ENCODE measurements around the gene PRR36.

Gene PRR36

DNA sequence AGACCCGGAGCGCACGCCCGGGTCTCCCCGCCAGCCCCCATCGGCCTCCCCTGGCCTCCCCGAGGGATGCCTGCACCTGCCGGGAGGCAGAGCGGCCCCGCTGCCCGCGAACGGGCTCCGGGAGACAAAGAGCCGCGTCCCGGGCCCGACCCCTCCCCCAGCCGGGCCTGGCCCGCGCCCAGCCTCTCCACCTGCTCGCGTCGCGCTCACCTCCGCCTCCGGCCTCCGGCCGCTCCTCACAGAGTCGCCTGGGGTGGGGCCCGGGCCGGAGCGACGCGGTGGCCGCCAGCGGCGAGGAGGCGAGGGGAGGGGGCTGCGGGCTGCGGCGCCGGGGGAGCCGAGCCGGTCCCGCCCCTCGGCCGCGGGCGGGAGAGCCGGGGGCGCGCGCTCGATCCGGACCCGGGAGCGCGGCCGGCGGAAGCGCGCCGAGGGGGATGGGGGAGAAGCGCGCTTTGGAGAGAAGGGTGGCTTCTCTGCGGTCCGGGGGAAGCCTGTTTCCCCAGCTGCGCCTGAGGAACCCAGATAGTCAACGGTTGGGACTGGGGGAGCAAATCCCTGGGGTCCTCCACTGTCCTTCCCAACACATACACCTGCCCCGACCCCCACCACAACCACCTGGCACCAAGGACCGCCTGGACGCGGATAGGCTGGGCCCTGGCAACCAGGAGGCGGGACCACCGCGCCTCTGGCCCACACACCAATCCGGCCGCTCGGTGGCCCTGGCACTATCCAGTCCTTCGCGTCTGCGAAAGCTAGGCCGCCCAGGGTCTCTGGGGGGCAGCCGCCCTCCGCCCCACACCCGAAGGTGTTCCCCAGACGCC is at the start of gene PRR36:
PRR36 (minus strand) TSS at position 315 of the 821 bp plus-strand sequence. CDS start 701 bp downstream, outside the sequence.
- H3K27ac ChIP-seq: peak within 1 kb of the TSS; percentile 79
- TF ChIP-seq, protein P1, sequence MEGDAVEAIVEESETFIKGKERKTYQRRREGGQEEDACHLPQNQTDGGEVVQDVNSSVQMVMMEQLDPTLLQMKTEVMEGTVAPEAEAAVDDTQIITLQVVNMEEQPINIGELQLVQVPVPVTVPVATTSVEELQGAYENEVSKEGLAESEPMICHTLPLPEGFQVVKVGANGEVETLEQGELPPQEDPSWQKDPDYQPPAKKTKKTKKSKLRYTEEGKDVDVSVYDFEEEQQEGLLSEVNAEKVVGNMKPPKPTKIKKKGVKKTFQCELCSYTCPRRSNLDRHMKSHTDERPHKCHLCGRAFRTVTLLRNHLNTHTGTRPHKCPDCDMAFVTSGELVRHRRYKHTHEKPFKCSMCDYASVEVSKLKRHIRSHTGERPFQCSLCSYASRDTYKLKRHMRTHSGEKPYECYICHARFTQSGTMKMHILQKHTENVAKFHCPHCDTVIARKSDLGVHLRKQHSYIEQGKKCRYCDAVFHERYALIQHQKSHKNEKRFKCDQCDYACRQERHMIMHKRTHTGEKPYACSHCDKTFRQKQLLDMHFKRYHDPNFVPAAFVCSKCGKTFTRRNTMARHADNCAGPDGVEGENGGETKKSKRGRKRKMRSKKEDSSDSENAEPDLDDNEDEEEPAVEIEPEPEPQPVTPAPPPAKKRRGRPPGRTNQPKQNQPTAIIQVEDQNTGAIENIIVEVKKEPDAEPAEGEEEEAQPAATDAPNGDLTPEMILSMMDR (conservative IDR thresholded peaks at IDR 0.05): no peak

DNA sequence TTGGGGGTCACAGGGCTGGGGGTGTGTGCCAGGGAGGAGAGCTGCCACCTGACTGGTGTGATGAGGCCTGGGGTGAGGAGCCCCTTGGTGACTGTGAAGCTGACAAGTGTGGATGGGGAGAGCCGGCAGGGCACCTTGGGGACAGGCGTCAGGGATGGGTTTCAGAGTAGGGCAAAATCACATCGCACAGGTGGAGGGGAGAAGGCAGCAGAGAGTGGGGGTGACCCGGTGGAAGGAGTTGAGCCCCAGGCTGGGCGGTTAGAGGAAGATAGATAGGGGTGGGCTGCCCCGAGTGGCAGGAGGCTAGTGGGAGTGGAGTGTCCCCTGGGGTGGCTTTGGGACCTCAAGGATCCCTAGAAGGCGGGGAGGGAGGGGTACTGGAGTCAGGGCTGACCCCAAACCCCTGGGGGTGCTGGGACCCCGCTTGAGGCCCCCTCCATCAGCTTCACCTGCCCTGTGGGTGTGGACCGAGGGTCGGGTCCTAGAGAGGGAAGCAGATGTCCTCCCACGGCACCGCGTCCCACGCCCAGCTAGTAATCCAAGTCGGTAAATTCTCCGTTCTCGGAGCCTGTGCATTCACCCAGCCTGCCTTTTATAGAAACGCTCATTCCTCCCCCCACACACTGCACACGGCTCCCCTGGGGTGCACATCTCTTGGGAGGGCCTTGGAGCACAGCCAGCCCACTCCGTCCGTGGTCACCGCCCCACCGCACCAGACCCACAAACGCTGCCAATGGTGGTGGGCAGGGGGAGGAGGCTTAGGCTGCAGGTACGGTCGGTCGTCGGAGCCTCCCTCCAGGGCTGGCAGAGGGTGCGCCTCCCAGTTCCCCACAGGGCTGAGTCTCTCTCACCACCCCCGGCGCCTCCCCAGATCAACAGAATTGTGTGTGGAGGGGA is 49.4 kb upstream of the PRR36 start:
- TF ChIP-seq, protein P1 (conservative IDR thresholded peaks at IDR 0.05): no peak
- no peak overlapping the region for H3K27ac ChIP-seq

DNA sequence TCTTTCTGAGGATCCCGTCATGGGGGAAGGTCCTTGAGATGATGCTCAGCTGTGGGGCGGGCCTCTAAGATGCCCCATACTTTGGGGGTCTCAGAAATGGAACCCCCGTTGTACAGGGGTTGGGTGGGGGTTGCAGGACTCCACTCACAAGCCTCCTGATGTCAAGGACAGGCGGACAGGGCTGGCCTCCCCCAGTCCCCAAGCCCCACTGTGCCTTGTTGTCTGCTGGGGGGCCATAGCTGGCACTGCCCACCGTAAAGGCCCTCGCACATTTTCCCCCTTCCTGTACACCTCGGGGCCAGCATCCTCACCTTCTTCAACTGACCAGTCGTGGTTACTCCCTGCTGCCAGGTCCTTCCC is 48.6 kb upstream of the PRR36 start:
- TF ChIP-seq, protein P1 (conservative IDR thresholded peaks at IDR 0.05): no peak
- H3K27ac ChIP-seq: no peak overlapping the region

DNA sequence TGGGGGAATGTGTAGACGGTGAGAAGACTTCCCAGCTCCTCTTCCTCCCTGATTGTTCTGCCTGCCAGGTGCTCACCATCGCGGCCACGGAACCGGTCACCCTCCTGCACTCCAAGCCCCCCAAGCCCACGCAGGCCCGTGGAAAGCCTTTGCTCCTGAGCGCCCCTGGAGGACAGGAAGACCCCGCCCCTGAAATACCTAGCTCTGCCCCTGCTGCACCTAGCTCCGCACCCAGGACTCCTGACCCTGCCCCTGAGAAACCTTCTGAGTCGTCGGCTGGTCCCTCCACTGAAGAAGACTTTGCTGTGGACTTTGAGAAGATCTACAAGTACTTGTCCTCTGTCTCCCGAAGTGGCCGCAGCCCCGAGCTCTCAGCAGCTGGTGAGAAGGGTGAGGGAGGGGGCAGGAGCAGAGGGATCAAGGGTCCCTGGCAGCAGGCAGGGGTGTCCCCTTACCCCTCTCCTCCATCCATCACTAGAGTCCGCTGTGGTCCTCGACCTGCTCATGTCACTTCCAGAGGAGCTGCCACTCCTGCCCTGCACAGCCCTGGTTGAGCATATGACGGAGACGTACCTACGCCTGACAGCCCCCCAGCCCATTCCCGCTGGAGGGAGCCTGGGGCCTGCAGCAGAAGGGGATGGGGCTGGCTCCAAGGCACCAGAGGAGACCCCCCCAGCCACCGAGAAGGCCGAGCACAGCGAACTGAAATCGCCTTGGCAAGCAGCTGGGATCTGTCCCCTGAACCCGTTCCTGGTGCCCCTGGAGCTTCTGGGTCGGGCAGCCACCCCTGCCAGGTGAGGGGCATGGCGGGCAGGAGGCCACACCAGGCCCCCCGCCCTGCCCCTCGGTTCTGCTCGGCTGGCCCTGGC is 48.0 kb upstream of the PRR36 start:
- TF ChIP-seq, protein P1 (conservative IDR thresholded peaks at IDR 0.05): no peak
- H3K27ac ChIP-seq: peak overlapping the region; percentile 69

DNA sequence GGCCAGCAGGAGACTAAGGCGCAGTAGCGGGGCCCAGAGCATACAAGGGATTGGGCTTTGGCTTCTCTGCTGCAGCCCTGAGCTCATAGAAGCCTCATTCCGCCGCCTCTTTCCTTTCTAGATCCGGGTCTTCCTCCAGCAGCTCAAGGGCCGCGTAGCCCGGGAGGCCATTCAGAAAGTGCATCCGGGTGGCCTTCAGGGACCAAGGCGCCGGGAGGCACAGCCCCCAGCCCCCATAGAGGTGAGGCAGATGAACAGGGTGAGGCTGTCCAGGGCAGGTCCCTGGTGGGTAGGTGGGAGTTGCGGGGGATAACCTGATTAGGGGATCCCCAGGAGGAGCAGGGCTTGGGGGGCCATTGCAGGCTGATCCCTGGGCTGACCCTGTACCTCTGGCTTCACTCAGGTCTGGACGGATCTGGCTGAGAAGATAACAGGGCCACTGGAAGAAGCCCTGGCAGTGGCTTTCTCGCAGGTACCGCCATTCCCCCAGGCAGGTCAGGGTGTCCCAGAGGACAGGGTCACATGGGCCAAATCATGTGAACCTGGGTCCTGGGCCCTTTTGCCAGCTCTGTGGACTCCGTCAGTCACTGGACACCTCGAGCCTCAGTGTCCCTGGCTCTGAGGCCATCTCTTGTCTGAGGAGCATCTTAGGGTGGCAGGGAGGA is 47.2 kb upstream of the PRR36 start:
- H3K27ac ChIP-seq: peak overlapping the region; percentile 69
- TF ChIP-seq, protein P1 (conservative IDR thresholded peaks at IDR 0.05): no peak

DNA sequence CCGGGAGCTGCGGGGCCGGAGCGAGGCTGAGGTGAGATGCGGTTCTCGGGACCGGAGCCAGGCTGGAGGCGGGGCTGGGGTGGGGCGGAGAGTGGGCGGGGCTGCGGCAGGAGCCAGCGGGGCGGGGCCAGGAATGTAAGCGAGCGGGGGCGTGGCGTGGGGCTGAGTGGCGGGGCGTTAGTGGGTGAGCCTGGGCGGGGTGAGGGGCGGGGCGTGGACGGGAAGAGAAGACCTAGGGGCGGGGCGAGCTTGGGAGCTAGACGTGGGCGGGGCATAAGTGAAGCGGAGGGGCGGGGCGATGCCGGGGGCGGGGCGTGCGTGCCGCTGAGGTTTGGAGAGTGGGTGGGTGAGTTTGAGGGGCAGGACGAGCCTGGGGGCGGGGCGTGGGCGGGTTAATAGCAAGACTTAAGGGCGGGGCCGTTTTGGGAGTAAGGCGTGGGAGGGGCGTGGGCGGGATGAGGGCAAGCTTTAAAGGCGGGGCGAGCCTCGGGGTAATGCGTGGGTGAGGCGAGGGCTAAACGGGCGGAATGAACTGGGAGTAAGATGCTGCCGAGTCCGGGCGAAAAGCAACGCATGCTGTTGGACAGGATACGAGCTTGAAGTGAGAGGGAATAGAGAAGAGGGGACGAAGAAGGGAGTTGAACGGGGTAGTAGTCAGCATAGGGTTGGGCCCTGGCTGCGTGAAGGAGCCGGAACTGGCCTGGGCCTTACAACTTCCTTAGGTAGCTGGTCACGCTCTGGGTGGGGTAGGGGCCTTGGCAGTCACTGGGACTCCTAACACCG is 46.5 kb upstream of the PRR36 start:
- peak overlapping the region; percentile 69 for H3K27ac ChIP-seq
- TF ChIP-seq, protein P1 (conservative IDR thresholded peaks at IDR 0.05): no peak

Measured in VCaP (cell line).